ENCODE data around the gene PRKAA1.

Gene PRKAA1

GRCh38 chr5:40833712-40834229, 35.6 kb upstream of the PRKAA1 start:
- no peaks in the 10 kb centered on the region for H3K27me3 ChIP-seq (replicated peaks; ENCODE audit: insufficient read depth, low read length)
- H2AFZ ChIP-seq (ENCODE audit: low read length), result no peak overlapping the region
- peaks cover 59% of the 10 kb centered on the region for H3F3A ChIP-seq (ENCODE audit: insufficient read depth, low read length)
- peaks cover 29% of the 10 kb centered on the region for H4K20me1 ChIP-seq (ENCODE audit: insufficient read depth, low read length)
- H3K36me3 ChIP-seq (replicated peaks; ENCODE audit: insufficient read depth, low read length), result peaks cover 38% of the 10 kb centered on the region
- H3K79me2 ChIP-seq (ENCODE audit: low read length), result peaks cover 59% of the 10 kb centered on the region
- peaks cover 26% of the 10 kb centered on the region for H3K4me1 ChIP-seq (ENCODE audit: low read length)
- H3K4me3 ChIP-seq (ENCODE audit: low read length), result peak overlapping the region; percentile 99
- no peak for TF ChIP-seq EZH2 (optimal IDR thresholded peaks at IDR 0.05; ENCODE audit: low read depth, low read length)
- TF ChIP-seq CTCF (IDR thresholded peaks at IDR 0.05; ENCODE audit: low read length), result no peak
- no peak for TF ChIP-seq EZH2phosphoT487 (IDR thresholded peaks at IDR 0.05; ENCODE audit: low read length)
- H3K9me2 ChIP-seq (replicated peaks; ENCODE audit: insufficient read depth, low read length), result no peaks in the 10 kb centered on the region
- H3K4me2 ChIP-seq (ENCODE audit: low read depth, low read length), result peak overlapping the region; percentile 76
- peak overlapping the region; percentile 98 for H3K9ac ChIP-seq (ENCODE audit: low read length)
- DNase-seq, result peak; percentile 14
- H3K9me3 ChIP-seq (replicated peaks; ENCODE audit: insufficient read depth, low read length), result no peaks in the 10 kb centered on the region
- peak overlapping the region; percentile 91; the same call in 1 of the 2 replicates for H3K27ac ChIP-seq (ENCODE audit: low read length)

GRCh38 chr5:40832345-40832744, 34.2 kb upstream of the PRKAA1 start:
- H3F3A ChIP-seq (ENCODE audit: insufficient read depth, low read length), result peaks cover 73% of the 10 kb centered on the region
- H3K9me2 ChIP-seq (replicated peaks; ENCODE audit: insufficient read depth, low read length), result no peaks in the 10 kb centered on the region
- DNase-seq, result no peak
- peak overlapping the region; percentile 30; the same call in 1 of the 2 replicates for H3K27ac ChIP-seq (ENCODE audit: low read length)
- no peak for TF ChIP-seq EZH2phosphoT487 (IDR thresholded peaks at IDR 0.05; ENCODE audit: low read length)
- no peak for TF ChIP-seq CTCF (IDR thresholded peaks at IDR 0.05; ENCODE audit: low read length)
- no peak for TF ChIP-seq EZH2 (optimal IDR thresholded peaks at IDR 0.05; ENCODE audit: low read depth, low read length)
- H3K4me1 ChIP-seq (ENCODE audit: low read length), result peaks cover 26% of the 10 kb centered on the region
- H4K20me1 ChIP-seq (ENCODE audit: insufficient read depth, low read length), result peaks cover 38% of the 10 kb centered on the region
- no peaks in the 10 kb centered on the region for H3K27me3 ChIP-seq (replicated peaks; ENCODE audit: insufficient read depth, low read length)
- peaks cover 46% of the 10 kb centered on the region for H3K36me3 ChIP-seq (replicated peaks; ENCODE audit: insufficient read depth, low read length)
- H3K4me3 ChIP-seq (ENCODE audit: low read length), result peak overlapping the region; percentile 9; the same call in 1 of the 2 replicates
- no peak overlapping the region for H3K9ac ChIP-seq (ENCODE audit: low read length)
- H2AFZ ChIP-seq (ENCODE audit: low read length), result no peak overlapping the region
- no peaks in the 10 kb centered on the region for H3K9me3 ChIP-seq (replicated peaks; ENCODE audit: insufficient read depth, low read length)
- peak overlapping the region; percentile 76 for H3K4me2 ChIP-seq (ENCODE audit: low read depth, low read length)
- H3K79me2 ChIP-seq (ENCODE audit: low read length), result peaks cover 61% of the 10 kb centered on the region

GRCh38 chr5:40831346-40832210, 33.4 kb upstream of the PRKAA1 start:
- Histone ChIP-seq H3K79me2 (ENCODE audit: low read length) (peaks cover 61% of the 10 kb centered on the region), H3K9me2 (replicated peaks; ENCODE audit: insufficient read depth, low read length) (no peaks in the 10 kb centered on the region), H4K20me1 (ENCODE audit: insufficient read depth, low read length) (peaks cover 39% of the 10 kb centered on the region), H3K36me3 (replicated peaks; ENCODE audit: insufficient read depth, low read length) (peaks cover 46% of the 10 kb centered on the region), H3K4me3 (ENCODE audit: low read length) (peak overlapping the region; percentile 9; the same call in 1 of the 2 replicates), H2AFZ (ENCODE audit: low read length) (no peak overlapping the region), H3F3A (ENCODE audit: insufficient read depth, low read length) (peaks cover 79% of the 10 kb centered on the region), H3K4me1 (ENCODE audit: low read length) (peaks cover 26% of the 10 kb centered on the region), H3K9me3 (replicated peaks; ENCODE audit: insufficient read depth, low read length) (no peaks in the 10 kb centered on the region), H3K27me3 (replicated peaks; ENCODE audit: insufficient read depth, low read length) (no peaks in the 10 kb centered on the region), H3K9ac (ENCODE audit: low read length) (no peak overlapping the region), H3K27ac (ENCODE audit: low read length) (peak overlapping the region; percentile 30), H3K4me2 (ENCODE audit: low read depth, low read length) (peak overlapping the region; percentile 76)
- TF ChIP-seq EZH2phosphoT487 (IDR thresholded peaks at IDR 0.05; ENCODE audit: low read length), result no peak
- TF ChIP-seq CTCF (IDR thresholded peaks at IDR 0.05; ENCODE audit: low read length), result no peak
- TF ChIP-seq EZH2 (optimal IDR thresholded peaks at IDR 0.05; ENCODE audit: low read depth, low read length), result no peak
- DNase-seq, result no peak

Measured in MM.1S (cell line).